GM20000 (cell line): Measurements from ENCODE around the gene HCN1.

Source experiments
- DNase-seq: peaks from one replicate; pipeline ENCODE4 v3.0.0; 2012; ENCODE audit warnings: low spot score
- TF ChIP-seq, protein P1 (sequence below): IDR thresholded peaks from 2 replicates; pipeline ENCODE4 v1.5.1; 2012; ENCODE audit warnings: mild to moderate bottlenecking, control low read depth; ENCODE audit errors: extremely low read depth, missing control alignments

Gene HCN1

DNA sequence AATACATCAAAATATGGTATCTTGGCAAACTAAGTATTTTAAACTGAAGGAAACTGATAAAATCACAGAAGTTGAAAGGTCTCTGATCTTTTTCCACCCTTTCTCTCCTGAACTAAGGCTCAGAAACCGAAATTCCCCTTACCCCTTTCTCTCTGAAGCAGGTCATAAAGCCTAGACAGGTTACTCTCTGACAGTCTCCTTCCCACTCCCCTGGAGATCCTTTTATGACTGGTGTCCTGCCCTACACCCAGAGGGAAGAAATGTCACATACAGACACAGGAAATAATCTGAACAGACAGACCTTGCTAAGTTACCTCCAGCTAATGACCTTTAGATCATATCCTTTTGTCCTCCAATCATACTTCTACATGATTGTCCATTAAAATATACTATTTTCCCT, 127.4 kb downstream of the HCN1 start:
- DNase-seq: no peak
- TF ChIP-seq, protein P1, sequence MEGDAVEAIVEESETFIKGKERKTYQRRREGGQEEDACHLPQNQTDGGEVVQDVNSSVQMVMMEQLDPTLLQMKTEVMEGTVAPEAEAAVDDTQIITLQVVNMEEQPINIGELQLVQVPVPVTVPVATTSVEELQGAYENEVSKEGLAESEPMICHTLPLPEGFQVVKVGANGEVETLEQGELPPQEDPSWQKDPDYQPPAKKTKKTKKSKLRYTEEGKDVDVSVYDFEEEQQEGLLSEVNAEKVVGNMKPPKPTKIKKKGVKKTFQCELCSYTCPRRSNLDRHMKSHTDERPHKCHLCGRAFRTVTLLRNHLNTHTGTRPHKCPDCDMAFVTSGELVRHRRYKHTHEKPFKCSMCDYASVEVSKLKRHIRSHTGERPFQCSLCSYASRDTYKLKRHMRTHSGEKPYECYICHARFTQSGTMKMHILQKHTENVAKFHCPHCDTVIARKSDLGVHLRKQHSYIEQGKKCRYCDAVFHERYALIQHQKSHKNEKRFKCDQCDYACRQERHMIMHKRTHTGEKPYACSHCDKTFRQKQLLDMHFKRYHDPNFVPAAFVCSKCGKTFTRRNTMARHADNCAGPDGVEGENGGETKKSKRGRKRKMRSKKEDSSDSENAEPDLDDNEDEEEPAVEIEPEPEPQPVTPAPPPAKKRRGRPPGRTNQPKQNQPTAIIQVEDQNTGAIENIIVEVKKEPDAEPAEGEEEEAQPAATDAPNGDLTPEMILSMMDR: no peak

DNA sequence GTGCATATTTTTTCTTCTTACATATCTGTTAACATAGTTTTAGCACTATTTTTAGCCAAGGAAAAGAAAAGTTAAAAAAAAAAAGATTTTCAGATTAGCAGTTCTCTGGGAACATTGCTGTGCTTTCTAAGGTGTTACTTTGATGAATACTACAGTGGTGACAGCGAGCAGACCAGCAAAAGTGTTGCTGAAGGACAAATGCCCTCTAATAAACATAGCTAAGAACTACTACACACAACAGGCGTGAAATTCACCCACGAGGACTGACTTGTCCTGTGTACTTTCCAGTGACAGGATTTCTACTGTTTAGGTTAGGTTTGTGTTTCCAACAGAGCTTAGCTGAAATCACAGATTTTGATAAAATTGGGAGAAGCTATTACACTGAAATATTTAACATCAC, 153.8 kb downstream of the HCN1 start:
- TF ChIP-seq, protein P1: no peak
- DNase-seq: no peak

DNA sequence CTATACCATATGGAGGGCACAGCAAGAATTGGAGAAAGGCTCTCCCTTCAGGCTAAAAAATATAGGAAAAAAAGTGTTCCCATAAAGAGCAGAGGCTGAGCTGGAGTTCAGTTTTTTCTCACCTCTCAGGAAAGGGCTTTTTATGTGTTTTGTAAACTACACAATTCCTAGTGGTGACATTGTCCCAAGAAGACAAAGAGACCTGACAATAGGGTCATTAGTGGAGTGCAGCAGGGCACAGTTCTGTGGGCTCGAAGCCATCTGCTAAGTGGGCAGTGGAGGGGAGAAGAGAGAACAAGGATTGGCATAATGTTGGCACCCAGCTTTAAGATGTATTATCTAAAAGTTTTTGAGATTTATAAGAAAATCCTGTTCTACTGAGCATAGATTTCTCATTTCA, 162.5 kb downstream of the HCN1 start:
- TF ChIP-seq, protein P1: no peak
- DNase-seq: no peak

DNA sequence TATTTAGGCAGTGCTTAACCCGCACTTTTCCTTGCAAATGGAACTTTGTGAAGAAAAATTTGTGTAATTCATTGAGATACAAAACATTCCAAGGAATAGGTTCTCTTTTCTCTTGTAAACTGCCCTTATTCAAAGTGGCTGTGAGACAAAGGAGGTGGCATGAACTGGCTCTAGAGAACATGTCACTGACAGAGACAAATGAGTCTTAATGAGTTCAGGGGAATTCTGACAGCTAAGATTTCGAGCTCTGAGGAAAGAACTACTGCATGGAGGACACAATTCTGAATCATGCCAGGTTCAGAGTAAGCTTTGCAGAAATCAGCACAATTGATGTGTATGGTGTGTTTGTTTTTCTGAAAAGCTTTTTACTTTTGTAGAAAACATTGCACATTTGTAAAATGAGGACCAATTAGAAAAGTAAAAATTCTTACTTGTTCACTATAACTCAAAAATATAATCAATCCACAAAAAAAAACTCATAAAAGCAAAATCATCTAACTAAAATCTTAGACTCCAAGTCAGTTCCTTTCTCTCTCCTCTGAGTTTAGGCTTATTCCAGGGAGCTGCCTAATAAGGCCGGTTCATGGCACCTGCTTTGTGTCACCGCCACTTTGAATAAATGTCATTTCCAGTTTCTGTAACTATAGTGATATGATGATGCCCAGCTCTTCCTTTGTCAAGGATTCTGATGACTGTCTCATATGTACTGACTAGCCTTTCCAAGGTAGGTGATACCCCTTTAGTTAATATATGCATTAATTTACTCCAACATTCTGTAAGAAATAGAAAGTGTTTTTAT, 163.2 kb downstream of the HCN1 start:
- no peak for DNase-seq

DNA sequence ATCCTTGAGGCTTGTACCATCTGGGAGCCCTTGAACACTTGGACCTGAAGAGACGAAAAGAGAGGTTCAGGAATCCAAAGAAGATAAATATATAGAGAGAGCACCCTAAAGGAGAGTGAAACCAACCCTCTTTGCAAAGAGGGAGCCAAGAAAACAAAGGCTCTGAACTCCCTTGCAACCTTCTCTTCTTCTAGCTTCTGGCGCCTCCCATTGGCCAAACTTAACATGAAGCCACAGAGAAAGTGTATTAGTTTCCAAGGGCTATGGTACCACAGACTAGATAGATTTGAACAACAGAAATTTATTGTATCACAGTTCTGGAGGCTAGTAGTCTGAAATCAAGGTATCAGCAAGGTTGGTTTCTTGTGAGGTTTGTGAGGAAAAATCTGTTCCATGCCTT, 175.1 kb downstream of the HCN1 start:
- TF ChIP-seq, protein P1: no peak

More for the DNA sequence above, 163.2 kb downstream of the HCN1 start:
- TF ChIP-seq, protein P1: no peak

DNA sequence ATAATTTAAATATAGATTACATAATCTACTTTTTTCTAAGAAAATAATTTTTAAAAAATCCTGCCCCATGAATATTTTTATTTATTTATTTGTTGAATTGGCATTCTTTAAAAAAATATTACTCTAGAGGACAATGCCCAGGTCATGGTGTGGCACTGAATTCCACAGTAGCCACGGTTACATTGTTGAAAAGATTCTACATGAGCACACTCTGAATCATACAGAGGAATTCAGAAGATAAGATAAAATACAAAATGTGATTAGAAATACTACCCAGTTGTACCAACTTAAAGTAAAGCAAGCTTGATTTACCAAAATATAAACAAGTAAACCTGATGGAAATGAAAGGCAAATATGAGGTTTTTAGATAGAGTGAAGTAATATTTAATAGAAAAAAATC, 183.7 kb downstream of the HCN1 start:
- TF ChIP-seq, protein P1: no peak
- no peak for DNase-seq

More for the DNA sequence above, 175.1 kb downstream of the HCN1 start:
- no peak for DNase-seq

DNA sequence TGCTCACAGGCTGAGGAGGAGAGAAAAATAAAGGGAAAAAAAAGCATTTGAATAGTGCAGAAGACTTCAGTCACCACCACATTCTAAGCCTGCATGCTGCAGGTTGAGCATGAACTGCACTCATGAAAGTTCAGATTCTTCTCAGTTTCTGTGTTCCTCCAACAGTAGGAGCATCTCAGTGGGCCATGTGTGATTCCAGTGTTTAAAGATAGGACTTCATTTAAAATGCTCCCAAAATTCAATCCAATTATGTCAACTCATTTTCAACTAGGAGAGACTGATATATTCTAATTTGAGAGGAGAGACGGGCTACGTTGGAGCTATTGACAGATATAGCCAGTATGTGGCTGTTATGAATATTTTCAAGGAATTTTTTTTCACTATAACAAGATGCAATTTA, 186.8 kb downstream of the HCN1 start:
- no peak for DNase-seq
- TF ChIP-seq, protein P1: no peak
